GM23338 (cell line): ENCODE data around the gene CCL27. TPM values are rescaled to one million over a fixed set of nuclear protein-coding genes. Genes with fewer than 3 reads are reported as not detected.

ENCODE experiments used
- ATAC-seq: fragments of 200-7000 bp; cut with Tn5 transposase; 3 replicates; pipeline ENCODE4 v1.9.1; 2020
- DNase-seq: peaks from one replicate; pipeline ENCODE4 v3.0.0-alpha.2; 2015; ENCODE audit warnings: low spot score
- H2AFZ ChIP-seq: fragments of 200-600 bp; sonication (generic); 2 replicates; pipeline ENCODE4 v1.8.0; 2016; ENCODE audit warnings: antibody characterized with exemption, mild to moderate bottlenecking, moderate library complexity
- H3F3A ChIP-seq: fragments of 200-600 bp; sonication (generic); replicated peaks from 2 replicates; pipeline ENCODE4 v1.8.0; 2017; ENCODE audit warnings: antibody characterized with exemption, mixed run types, low read depth
- H3K27ac ChIP-seq: fragments of 200-600 bp; sonication (generic); 2 replicates; pipeline ENCODE4 v1.6.1; 2016; ENCODE audit warnings: low read depth
- H3K27me3 ChIP-seq: fragments of 200-600 bp; sonication (generic); 2 replicates; pipeline ENCODE4 v1.8.0; 2016; ENCODE audit warnings: mild to moderate bottlenecking, mixed run types, moderate library complexity; ENCODE audit not compliant: insufficient read depth
- H3K36me3 ChIP-seq: fragments of 200-600 bp; sonication (generic); 2 replicates; pipeline ENCODE4 v1.8.0; 2016; ENCODE audit warnings: mild to moderate bottlenecking; ENCODE audit not compliant: insufficient read depth
- H3K4me1 ChIP-seq: fragments of 200-600 bp; sonication (generic); 2 replicates; pipeline ENCODE4 v1.8.0; 2016; ENCODE audit warnings: mild to moderate bottlenecking, moderate library complexity; ENCODE audit not compliant: insufficient read depth
- H3K4me2 ChIP-seq: fragments of 200-600 bp; sonication (generic); 2 replicates; pipeline ENCODE4 v1.7.1; 2017; ENCODE audit warnings: mixed run types
- H3K4me3 ChIP-seq: fragments of 200-600 bp; sonication (generic); 2 replicates; pipeline ENCODE4 v1.6.1; 2016; ENCODE audit warnings: mixed run types
- H3K79me2 ChIP-seq: fragments of 200-600 bp; sonication (generic); replicated peaks from 2 replicates; pipeline ENCODE4 v1.8.0; 2017; ENCODE audit warnings: mild to moderate bottlenecking; ENCODE audit not compliant: insufficient read depth
- H3K9me2 ChIP-seq: fragments of 200-600 bp; sonication (generic); 2 replicates; pipeline ENCODE4 v1.8.0; 2017; ENCODE audit not compliant: insufficient read depth
- H4K20me1 ChIP-seq: fragments of 200-600 bp; sonication (generic); replicated peaks from 2 replicates; pipeline ENCODE4 v1.8.0; 2017; ENCODE audit warnings: mild to moderate bottlenecking; ENCODE audit not compliant: insufficient read depth
- H3K27ac Mint-ChIP-seq: 2 replicates; pipeline ENCODE4 v1.8.0; 2020; ENCODE audit warnings: inconsistent platforms, mild to moderate bottlenecking, moderate library complexity, mixed read lengths
- H3K27me3 Mint-ChIP-seq: 3 replicates; pipeline ENCODE4 v1.8.0; 2022; ENCODE audit warnings: low read depth, mild to moderate bottlenecking, moderate library complexity, mixed read lengths, inconsistent platforms; ENCODE audit not compliant: insufficient read depth, poor library complexity
- H3K36me3 Mint-ChIP-seq: 3 replicates; pipeline ENCODE4 v1.8.0; 2021; ENCODE audit warnings: low read depth, mild to moderate bottlenecking, inconsistent platforms, moderate library complexity, mixed read lengths
- H3K4me1 Mint-ChIP-seq: 3 replicates; pipeline ENCODE4 v1.8.0; 2020; ENCODE audit warnings: mild to moderate bottlenecking, inconsistent platforms, mixed read lengths
- H3K4me3 Mint-ChIP-seq: 3 replicates; pipeline ENCODE4 v1.8.0; 2021; ENCODE audit warnings: moderate library complexity, mild to moderate bottlenecking, inconsistent platforms, mixed read lengths
- H3K9me3 Mint-ChIP-seq: 3 replicates; pipeline ENCODE4 v1.8.0; 2020; ENCODE audit warnings: moderate library complexity, mild to moderate bottlenecking, inconsistent platforms, mixed read lengths
- CREB1 ChIP-seq: fragments of 250-450 bp; sonication (Bioruptor Pico); IDR thresholded peaks from 2 replicates; pipeline ENCODE4 v1.5.0; 2020; ENCODE audit warnings: low read depth, mild to moderate bottlenecking, moderate library complexity
- CTCF ChIP-seq, 2 experiments: fragments of 200-600 bp in 1 of 2; sonication (generic) in 1 of 2; conservative IDR thresholded peaks; 2 replicates each; pipeline versions ENCODE4 v1.5.1 to v1.6.1; 2016 to 2017; ENCODE audit warnings: antibody characterized with exemption in 2 of 2, low read depth in 2 of 2, mild to moderate bottlenecking in 2 of 2, moderate library complexity in 1 of 2
- EZH2phosphoT487 ChIP-seq: fragments of 200-600 bp; sonication (generic); IDR thresholded peaks from one replicate; pipeline ENCODE4 v1.8.1; 2018; ENCODE audit warnings: antibody characterized with exemption; ENCODE audit not compliant: unreplicated experiment
- NANOG ChIP-seq: IDR thresholded peaks from 2 replicates; pipeline ENCODE4 v1.6.1; 2016; ENCODE audit warnings: antibody characterized with exemption, borderline replicate concordance
- POLR2AphosphoS5 ChIP-seq: IDR thresholded peaks from 2 replicates; pipeline ENCODE4 v1.6.1; 2016; ENCODE audit warnings: antibody characterized with exemption, low read depth
- STAT1 ChIP-seq: IDR thresholded peaks from one replicate; pipeline ENCODE4 v1.6.1; 2016; ENCODE audit warnings: antibody characterized with exemption; ENCODE audit not compliant: unreplicated experiment
- ZNF462 ChIP-seq: fragments of 250-450 bp; sonication (Bioruptor Pico); IDR thresholded peaks from 2 replicates; pipeline ENCODE4 v1.5.0; 2020; ENCODE audit warnings: mild to moderate bottlenecking, moderate library complexity
- polyA plus RNA-seq: library from polyadenylated mRNA; unstranded; fragments of >200 nt; fragmentation: Nextera tagmentation; extraction: Ambion mirVana; gene quantifications from 2 replicates; pipeline ENCODE4 v1.2.1, GENCODE V29; 2016
- total RNA-seq: library from RNA; depleted of rRNA; stranded (reverse); fragments of >200 nt; shearing (Covaris generic); gene quantifications from 2 replicates; pipeline ENCODE4 v1.2.3, GENCODE V29; 2014

The CCL27 gene
- total and polyA plus RNA-seq, 2 experiments from 2014 or later: not detected

- 0 out of 2 replicates have a peak, but pooled peaks cover 4% of the 10 kb centered on the region for H3F3A ChIP-seq
- H3K4me1 Mint-ChIP-seq: peaks cover 42% of the 10 kb centered on the region
- peak overlapping the region; percentile 81 for H3K4me2 ChIP-seq
- peaks cover 23% of the 10 kb centered on the region for H3K36me3 Mint-ChIP-seq
- H3K27me3 Mint-ChIP-seq: peaks cover 19% of the 10 kb centered on the region
- ATAC-seq (no peak), DNase-seq (no peak)
- peak overlapping the region; percentile 80 for H3K4me3 Mint-ChIP-seq
- H3K4me3 ChIP-seq: peak overlapping the region; percentile 53; the same call in 1 of the 2 replicates
- H3K4me1 ChIP-seq: peaks cover 20% of the 10 kb centered on the region
- no peak overlapping the region for H3K27ac Mint-ChIP-seq
- H3K27me3 ChIP-seq: no peaks in the 10 kb centered on the region
- no peaks in the 10 kb centered on the region; the same call in none of the 2 replicates for H4K20me1 ChIP-seq
- 0 out of 2 replicates have a peak overlapping the region, but pooled peaks have one; percentile 14 for H2AFZ ChIP-seq
- peaks cover 3% of the 10 kb centered on the region; the same call in 1 of the 2 replicates for H3K36me3 ChIP-seq
- H3K9me2 ChIP-seq: no peaks in the 10 kb centered on the region
- TF ChIP-seq ZNF462 (CRISPR knock-in tag) (no peak), EZH2phosphoT487 (no peak)
- no peaks in the 10 kb centered on the region; the same call in 2 of the 3 replicates for H3K9me3 Mint-ChIP-seq
- no peak overlapping the region for H3K27ac ChIP-seq
- H3K79me2 ChIP-seq: peaks cover 6% of the 10 kb centered on the region
These were observed 9.9 kb downstream of the CCL27 start for GRCh38 chr9:34652602-34653000.

- peak; percentile 96 for DNase-seq
- Histone ChIP-seq H3K36me3 (peaks cover 3% of the 10 kb centered on the region; the same call in 1 of the 2 replicates), H3F3A (0 out of 2 replicates have a peak, but pooled peaks cover 8% of the 10 kb centered on the region), H3K27me3 (no peaks in the 10 kb centered on the region), H3K4me1 (peaks cover 25% of the 10 kb centered on the region), H3K4me2 (peak within 1 kb of the TSS; percentile 81), H2AFZ (peak within 1 kb of the TSS; percentile 56; the same call in 1 of the 2 replicates), H3K4me3 (peak within 1 kb of the TSS; percentile 53), H3K27ac (no peak within 1 kb of the TSS), H3K79me2 (peaks cover 6% of the 10 kb centered on the region), H3K9me2 (no peaks in the 10 kb centered on the region), H4K20me1 (no peaks in the 10 kb centered on the region; the same call in none of the 2 replicates)
- Mint-ChIP-seq H3K27me3 (peaks cover 19% of the 10 kb centered on the region), H3K27ac (peak within 1 kb of the TSS; percentile 91), H3K4me1 (peaks cover 46% of the 10 kb centered on the region), H3K9me3 (no peaks in the 10 kb centered on the region; the same call in 2 of the 3 replicates), H3K36me3 (peaks cover 26% of the 10 kb centered on the region), H3K4me3 (peak within 1 kb of the TSS; percentile 80)
- ATAC-seq: peak; percentile 87
- TF ChIP-seq EZH2phosphoT487: no peak
- no peak for TF ChIP-seq NANOG
- TF ChIP-seq CREB1 (CRISPR knock-in tag): peak; percentile 17; the same call in 1 of the 2 replicates
- peak; percentile 17 to 35; a peak in 2 of 4 replicates for TF ChIP-seq CTCF (conservative IDR thresholded peaks at IDR 0.05; ENCODE audit: low read depth in 2 of 2)
- TF ChIP-seq POLR2AphosphoS5: peak; percentile 73
- TF ChIP-seq STAT1: no peak
These were observed 10.4 kb downstream of the CCL27 start, which contains the start of gene IL11RA for GRCh38 chr9:34651876-34652601. IL11RA (plus strand) TSS chr9:34652185; CDS start chr9:34655218, 3,033 bp downstream.
